Stomach (tissue), 9 donors: ENCODE data around the gene CDK3. TPM values are rescaled to one million over a fixed set of nuclear protein-coding genes. Genes with fewer than 3 reads are reported as not detected.

Source experiments
- DNase-seq, 2 donors: peaks; one replicate each; pipeline versions ENCODE4 v3.0.0 to v3.0.0-alpha.2; 2013 to 2019
- H3K27ac ChIP-seq, 5 donors: fragments of 200-600 bp in 4 of 5; sonication (generic) in 4 of 5; one replicate each; pipeline ENCODE4 v1.5.1; 2013 to 2019; ENCODE audit warnings: mild to moderate bottlenecking in 1 of 5, moderate library complexity in 1 of 5
- H3K27me3 ChIP-seq, 3 donors: fragments of 200-600 bp; sonication (generic); one replicate each; pipeline ENCODE4 v1.5.1; 2017 to 2019; ENCODE audit warnings: mixed run types in 1 of 3
- H3K36me3 ChIP-seq, 4 donors: fragments of 200-600 bp; sonication (generic); 1 replicate in 3 of 4; 2 replicates in 1 of 4; pipeline ENCODE4 v1.5.1; 2016 to 2019
- H3K4me1 ChIP-seq, 4 donors: fragments of 200-600 bp; sonication (generic); one replicate each; pipeline ENCODE4 v1.5.1; 2016 to 2019
- H3K4me3 ChIP-seq, 4 donors: fragments of 200-600 bp; sonication (generic) in 3 of 4; one replicate each; pipeline ENCODE4 v1.5.1; 2016 to 2019; ENCODE audit warnings: mild to moderate bottlenecking in 1 of 4
- H3K9me3 ChIP-seq, 4 donors: fragments of 200-600 bp; sonication (generic); one replicate each; pipeline ENCODE4 v1.5.1; 2016 to 2019
- EP300 ChIP-seq: sonication (generic); formaldehyde crosslinking; IDR thresholded peaks from one replicate; pipeline ENCODE4 v1.6.1; 2017; ENCODE audit warnings: antibody characterized with exemption
- POLR2A ChIP-seq, 4 donors: fragments of 450-650 bp; IDR thresholded peaks; one replicate each; pipeline ENCODE4 v1.6.1; 2016; ENCODE audit warnings: antibody characterized with exemption in 4 of 4, control low read depth in 2 of 4, mild to moderate bottlenecking in 1 of 4, moderate library complexity in 1 of 4
- POLR2AphosphoS5 ChIP-seq, 3 donors: sonication (generic); formaldehyde crosslinking; IDR thresholded peaks; one replicate each; pipeline ENCODE4 v1.6.1; 2016; ENCODE audit warnings: antibody characterized with exemption in 3 of 3
- WGBS, 5 donors: extraction: QIAGEN DNeasy Blood & Tissue Kit in 3 of 5; methylation state at CpG; one replicate each; pipeline versions ENCODE4 v1.1.5 to v1.1.7; 2013 to 2018; 5-methylcytosine and 5-hydroxymethylcytosine counted together
- intact Hi-C: fragments of 100-400 bp; cut with DNase I; formaldehyde crosslinking; loops from one replicate; pipeline ENCODE4 v1.15.1; 2023; ENCODE audit warnings: low total_unique reads
- polyA plus RNA-seq, 3 donors: library from polyadenylated mRNA; stranded (reverse); fragments of 200-250 nt; gene quantifications; one replicate each; pipeline ENCODE4 v1.2.3, GENCODE V29; 2013
- total RNA-seq, 5 donors: library from RNA; depleted of rRNA; stranded (reverse); fragments of >200 nt; gene quantifications; one replicate each; pipeline versions ENCODE4 v1.1.0 to v1.2.3, GENCODE V29; 2014 to 2016
- TF ChIP-seq, protein P1 (sequence below), 7 experiments: fragments of 450-650 bp in 4 of 7; fragments of 200-600 bp in 3 of 7; sonication (generic) in 3 of 7; IDR thresholded peaks; one replicate each; pipeline ENCODE4 v1.5.1; 2016 to 2019; ENCODE audit warnings: antibody characterized with exemption in 7 of 7, control low read depth in 2 of 7, mild to moderate bottlenecking in 1 of 7
- donor health status: healthy with polysubstance abuse.
- donor health status: Bipolar disorder and iron deficiency.
- donor health status: healthy.

Gene CDK3
- total and polyA plus RNA-seq, 8 donors: 3.1 to 20.4 (median 8.2) TPM; not detected in 1

DNA sequence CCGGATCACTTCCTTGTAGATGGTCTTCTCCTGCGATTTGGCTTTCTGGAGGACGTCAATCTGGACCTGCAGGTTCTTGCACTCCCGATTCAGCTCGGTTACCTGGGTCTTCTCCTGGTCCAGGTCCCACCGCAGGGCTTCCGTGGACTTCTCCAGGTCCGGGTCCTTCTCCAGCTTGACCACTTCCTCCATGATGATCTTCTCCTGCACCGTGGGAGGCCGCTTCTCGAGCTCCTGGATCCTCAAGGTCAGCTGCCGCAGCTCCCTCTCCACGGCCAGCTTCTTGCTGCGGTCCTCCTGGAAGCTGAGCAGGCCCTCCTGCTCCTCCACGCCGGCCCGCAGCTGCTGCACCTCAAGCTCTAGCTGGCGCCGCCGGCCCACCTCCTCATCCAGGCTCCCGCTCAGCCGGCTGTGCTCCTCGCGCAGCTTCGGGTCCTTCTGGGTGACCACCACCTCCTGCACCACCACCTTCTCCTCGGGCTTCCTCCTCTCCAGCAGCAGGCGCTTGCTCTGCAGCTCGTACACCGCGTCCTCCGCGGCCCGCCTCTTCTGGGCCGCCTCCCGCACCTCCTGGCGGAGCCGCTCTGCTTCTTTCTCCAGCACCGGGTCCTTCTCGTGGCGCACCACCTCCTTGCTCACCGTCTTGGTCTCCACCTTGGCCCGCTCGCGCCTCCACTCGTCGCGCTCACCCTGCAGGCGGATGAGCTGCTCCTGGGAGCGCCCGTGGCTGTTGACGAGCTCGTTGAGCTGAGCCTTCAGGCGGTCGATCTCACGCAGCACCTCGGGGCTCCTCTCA lies 8.2 kb downstream of the CDK3 start:
- Histone ChIP-seq H3K9me3 (no peaks in the 10 kb centered on the region), H3K27ac (no peak overlapping the region), H3K4me1 (peaks cover under 1 to 12% (median under 1%) of the 10 kb centered on the region in 4 donors), H3K4me3 (no peak overlapping the region), H3K36me3 (peaks cover 0 to 34% (median 17%) of the 10 kb centered on the region in 4 donors), H3K27me3 (no peaks in the 10 kb centered on the region)
- TF ChIP-seq POLR2A (IDR thresholded peaks at IDR 0.05) (no peak), EP300 (no peak), POLR2AphosphoS5 (IDR thresholded peaks at IDR 0.05) (no peak)
- TF ChIP-seq, protein P1, sequence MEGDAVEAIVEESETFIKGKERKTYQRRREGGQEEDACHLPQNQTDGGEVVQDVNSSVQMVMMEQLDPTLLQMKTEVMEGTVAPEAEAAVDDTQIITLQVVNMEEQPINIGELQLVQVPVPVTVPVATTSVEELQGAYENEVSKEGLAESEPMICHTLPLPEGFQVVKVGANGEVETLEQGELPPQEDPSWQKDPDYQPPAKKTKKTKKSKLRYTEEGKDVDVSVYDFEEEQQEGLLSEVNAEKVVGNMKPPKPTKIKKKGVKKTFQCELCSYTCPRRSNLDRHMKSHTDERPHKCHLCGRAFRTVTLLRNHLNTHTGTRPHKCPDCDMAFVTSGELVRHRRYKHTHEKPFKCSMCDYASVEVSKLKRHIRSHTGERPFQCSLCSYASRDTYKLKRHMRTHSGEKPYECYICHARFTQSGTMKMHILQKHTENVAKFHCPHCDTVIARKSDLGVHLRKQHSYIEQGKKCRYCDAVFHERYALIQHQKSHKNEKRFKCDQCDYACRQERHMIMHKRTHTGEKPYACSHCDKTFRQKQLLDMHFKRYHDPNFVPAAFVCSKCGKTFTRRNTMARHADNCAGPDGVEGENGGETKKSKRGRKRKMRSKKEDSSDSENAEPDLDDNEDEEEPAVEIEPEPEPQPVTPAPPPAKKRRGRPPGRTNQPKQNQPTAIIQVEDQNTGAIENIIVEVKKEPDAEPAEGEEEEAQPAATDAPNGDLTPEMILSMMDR (IDR thresholded peaks at IDR 0.05): no peak
- intact Hi-C loops: loop anchor here (5.0 kb wide), 1 partner anchor 92 kb away; no protein-coding TSS in a partner anchor
- no peak for DNase-seq
- 89 to 95% (median 94%) methylated on average over 50 to 56 of the region's 56 CpGs for WGBS, 5 donors

DNA sequence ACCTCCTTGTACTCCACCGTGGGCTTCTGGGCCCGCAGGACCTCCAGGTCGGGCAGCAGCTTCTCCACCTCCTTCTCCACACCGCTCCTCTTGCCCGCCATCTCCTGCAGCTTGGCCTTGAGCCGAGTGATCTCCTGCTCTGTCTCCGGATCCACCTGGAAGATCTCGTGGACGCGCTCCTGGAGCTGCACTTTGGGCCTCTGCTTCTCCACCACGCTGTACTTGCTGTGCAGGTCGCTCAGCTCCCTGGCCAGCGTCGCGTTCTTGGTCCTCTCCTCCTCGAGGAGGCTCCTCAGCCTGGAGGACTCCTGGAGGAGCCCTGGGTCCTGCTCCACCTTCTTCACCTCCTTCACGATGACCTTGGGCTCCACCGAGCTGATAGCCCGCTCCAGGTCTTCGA lies 8.8 kb downstream of the CDK3 start:
- H3K27ac ChIP-seq: no peak overlapping the region
- intact Hi-C loops: loop anchor here (5.0 kb wide), 1 partner anchor 92 kb away; no protein-coding TSS in a partner anchor
- H3K9me3 ChIP-seq: no peaks in the 10 kb centered on the region
- no peak overlapping the region for H3K4me3 ChIP-seq
- TF ChIP-seq EP300 (no peak), POLR2AphosphoS5 (IDR thresholded peaks at IDR 0.05) (no peak), POLR2A (IDR thresholded peaks at IDR 0.05) (no peak)
- TF ChIP-seq, protein P1 (IDR thresholded peaks at IDR 0.05): no peak
- H3K27me3 ChIP-seq: no peaks in the 10 kb centered on the region
- DNase-seq: no peak
- 92 to 96% (median 94%) methylated on average over 20 of the region's 20 CpGs for WGBS, 5 donors
- H3K4me1 ChIP-seq: peaks cover 0 to 13% (median 4%) of the 10 kb centered on the region in 4 donors
- peaks cover 0 to 28% (median 16%) of the 10 kb centered on the region in 4 donors for H3K36me3 ChIP-seq

DNA sequence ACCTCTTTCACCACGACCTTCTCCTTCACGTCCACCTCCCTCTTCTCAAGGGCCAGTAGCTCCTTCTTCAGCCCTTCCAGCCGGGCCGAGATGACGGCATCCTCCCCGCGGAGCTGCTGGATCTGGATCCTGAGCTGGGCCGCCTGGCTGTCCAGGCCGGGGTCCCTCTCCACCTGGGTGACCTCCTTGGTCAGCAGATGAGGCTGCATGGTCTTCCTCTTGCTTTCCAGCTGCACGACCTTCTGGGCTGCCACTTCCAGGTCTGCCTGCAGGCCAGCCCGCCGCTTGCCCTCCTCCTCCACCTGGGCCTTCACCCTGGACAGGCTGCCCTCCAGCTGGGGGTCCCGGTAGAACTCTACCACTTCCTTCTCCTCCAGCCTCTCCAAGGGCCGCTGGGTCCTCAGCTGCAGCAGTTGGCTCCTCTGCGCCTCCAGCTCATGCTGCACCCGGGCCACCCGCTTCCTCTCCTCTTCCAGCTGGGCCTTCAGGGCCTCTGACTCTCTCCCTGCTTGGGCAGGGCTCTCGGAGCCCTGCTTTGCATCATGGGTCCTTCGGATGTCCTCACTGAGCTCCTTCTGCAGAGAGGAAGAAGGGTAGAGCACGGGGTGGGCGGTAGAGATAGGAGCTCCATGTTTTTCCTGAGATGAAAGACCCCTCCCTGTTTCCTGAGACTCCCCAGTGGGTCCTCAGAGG lies 9.5 kb downstream of the CDK3 start:
- 87 to 92% (median 90%) methylated on average over 21 of the region's 21 CpGs for WGBS, 5 donors
- intact Hi-C loops: loop anchor here (5.0 kb wide), 1 partner anchor 93 kb away; no protein-coding TSS in a partner anchor
- peaks cover 0 to 20% (median 11%) of the 10 kb centered on the region in 4 donors for H3K4me1 ChIP-seq
- TF ChIP-seq POLR2A (IDR thresholded peaks at IDR 0.05) (no peak), EP300 (no peak)
- peaks cover 0 to 23% (median 13%) of the 10 kb centered on the region in 4 donors for H3K36me3 ChIP-seq
- no peaks in the 10 kb centered on the region for H3K9me3 ChIP-seq
- DNase-seq: no peak
- H3K27ac ChIP-seq: no peak overlapping the region
- H3K27me3 ChIP-seq: peaks cover 0 to 5% (median 0%) of the 10 kb centered on the region in 3 donors
- H3K4me3 ChIP-seq: no peak overlapping the region

DNA sequence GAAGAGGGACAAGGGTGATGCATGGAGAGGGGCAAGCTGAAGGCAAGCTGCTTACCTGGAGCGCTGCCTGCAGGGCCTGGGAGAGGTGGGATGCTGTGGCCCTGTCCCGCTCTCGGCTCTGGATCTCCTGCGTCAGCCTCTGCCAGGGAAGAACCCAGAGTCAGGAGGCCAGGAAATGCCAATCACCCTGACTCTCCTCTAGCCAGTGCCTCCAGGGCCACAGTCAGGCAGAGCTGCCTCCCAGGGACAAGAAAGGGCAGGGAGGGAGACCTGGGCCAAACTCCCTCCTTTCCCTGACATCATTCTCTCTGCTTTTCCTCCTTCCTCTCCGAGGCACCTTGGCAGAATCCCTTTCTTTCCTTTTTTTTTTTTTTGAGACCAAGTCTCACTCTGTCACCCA lies 11.3 kb downstream of the CDK3 start:
- Histone ChIP-seq H3K4me1 (peaks cover 0 to 16% (median 11%) of the 10 kb centered on the region in 4 donors), H3K27me3 (peaks cover 0 to 5% (median 0%) of the 10 kb centered on the region in 3 donors), H3K9me3 (no peaks in the 10 kb centered on the region), H3K27ac (no peak overlapping the region), H3K4me3 (no peak overlapping the region), H3K36me3 (peaks cover 0 to 23% (median 13%) of the 10 kb centered on the region in 4 donors)
- WGBS, 5 donors: 89 to 95% (median 90%) methylated on average over 5 of the region's 5 CpGs
- DNase-seq: no peak
- intact Hi-C loops: no loop called here
- TF ChIP-seq POLR2A (IDR thresholded peaks at IDR 0.05) (no peak), EP300 (no peak), POLR2AphosphoS5 (IDR thresholded peaks at IDR 0.05) (no peak)
- TF ChIP-seq, protein P1 (IDR thresholded peaks at IDR 0.05): no peak
